Neural crest cell (in vitro differentiated cells): ENCODE data around the gene ELK3. TPM values are rescaled to one million over a fixed set of nuclear protein-coding genes. Genes with fewer than 3 reads are reported as not detected.

ENCODE experiments used
- DNase-seq: peaks from one replicate; pipeline ENCODE4 v3.0.0; 2021; ENCODE audit warnings: low read depth, mixed read lengths, low spot score
- H3K27ac Mint-ChIP-seq: one replicate; pipeline ENCODE4 v1.8.0; 2021; ENCODE audit warnings: mild to moderate bottlenecking, mixed read lengths; ENCODE audit not compliant: unreplicated experiment
- H3K27me3 Mint-ChIP-seq: 2 replicates; pipeline ENCODE4 v1.8.0; 2021; ENCODE audit warnings: low read depth, mild to moderate bottlenecking, mixed read lengths
- H3K36me3 Mint-ChIP-seq: 2 replicates; pipeline ENCODE4 v1.8.0; 2021; ENCODE audit warnings: low read depth, mild to moderate bottlenecking, mixed read lengths
- H3K4me1 Mint-ChIP-seq: 2 replicates; pipeline ENCODE4 v1.8.0; 2021; ENCODE audit warnings: mixed read lengths
- H3K4me3 Mint-ChIP-seq: one replicate; pipeline ENCODE4 v1.8.0; 2021; ENCODE audit warnings: mild to moderate bottlenecking, mixed read lengths
- H3K9me3 Mint-ChIP-seq: 2 replicates; pipeline ENCODE4 v1.8.0; 2021; ENCODE audit warnings: mixed read lengths
- total RNA-seq: library from RNA; stranded (reverse); gene quantifications from 2 replicates; pipeline ENCODE4 v1.2.1, GENCODE V29; 2021
- TF ChIP-seq, protein P1 (sequence below): fragments of 200-600 bp; sonication (generic); conservative IDR thresholded peaks from 2 replicates; pipeline ENCODE4 v1.5.0; 2021; ENCODE audit warnings: antibody characterized with exemption, mild to moderate bottlenecking

The ELK3 gene
- total RNA-seq, 1 donor from 2014 or later, result 19.0 TPM

GRCh38 chr12:96261557-96261956 is 67.4 kb downstream of the ELK3 start:
- Mint-ChIP-seq H3K27me3 (no peaks in the 10 kb centered on the region), H3K27ac (no peak overlapping the region), H3K9me3 (no peaks in the 10 kb centered on the region), H3K36me3 (peaks cover 16% of the 10 kb centered on the region), H3K4me3 (no peak overlapping the region), H3K4me1 (peaks cover 11% of the 10 kb centered on the region)
- DNase-seq, result no peak
- TF ChIP-seq, protein P1, sequence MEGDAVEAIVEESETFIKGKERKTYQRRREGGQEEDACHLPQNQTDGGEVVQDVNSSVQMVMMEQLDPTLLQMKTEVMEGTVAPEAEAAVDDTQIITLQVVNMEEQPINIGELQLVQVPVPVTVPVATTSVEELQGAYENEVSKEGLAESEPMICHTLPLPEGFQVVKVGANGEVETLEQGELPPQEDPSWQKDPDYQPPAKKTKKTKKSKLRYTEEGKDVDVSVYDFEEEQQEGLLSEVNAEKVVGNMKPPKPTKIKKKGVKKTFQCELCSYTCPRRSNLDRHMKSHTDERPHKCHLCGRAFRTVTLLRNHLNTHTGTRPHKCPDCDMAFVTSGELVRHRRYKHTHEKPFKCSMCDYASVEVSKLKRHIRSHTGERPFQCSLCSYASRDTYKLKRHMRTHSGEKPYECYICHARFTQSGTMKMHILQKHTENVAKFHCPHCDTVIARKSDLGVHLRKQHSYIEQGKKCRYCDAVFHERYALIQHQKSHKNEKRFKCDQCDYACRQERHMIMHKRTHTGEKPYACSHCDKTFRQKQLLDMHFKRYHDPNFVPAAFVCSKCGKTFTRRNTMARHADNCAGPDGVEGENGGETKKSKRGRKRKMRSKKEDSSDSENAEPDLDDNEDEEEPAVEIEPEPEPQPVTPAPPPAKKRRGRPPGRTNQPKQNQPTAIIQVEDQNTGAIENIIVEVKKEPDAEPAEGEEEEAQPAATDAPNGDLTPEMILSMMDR, result no peak

- TF ChIP-seq, protein P1, result no peak
- H3K27ac Mint-ChIP-seq, result no peak overlapping the region
- peaks cover 4% of the 10 kb centered on the region for H3K4me1 Mint-ChIP-seq
- no peak for DNase-seq
- H3K27me3 Mint-ChIP-seq, result no peaks in the 10 kb centered on the region
- H3K9me3 Mint-ChIP-seq, result no peaks in the 10 kb centered on the region
- peaks cover 16% of the 10 kb centered on the region for H3K36me3 Mint-ChIP-seq
- H3K4me3 Mint-ChIP-seq, result no peak overlapping the region
Measured at GRCh38 chr12:96263449-96263902, 69.3 kb downstream of the ELK3 start.

- TF ChIP-seq, protein P1, result no peak
- H3K36me3 Mint-ChIP-seq, result peaks cover 20% of the 10 kb centered on the region
- H3K27ac Mint-ChIP-seq, result no peak overlapping the region
Measured at GRCh38 chr12:96265400-96265799, 71.2 kb downstream of the ELK3 start.

GRCh38 chr12:96265836-96266235 is 71.7 kb downstream of the ELK3 start:
- no peak overlapping the region for H3K27ac Mint-ChIP-seq
- DNase-seq, result no peak
- TF ChIP-seq, protein P1, result no peak
- H3K27me3 Mint-ChIP-seq, result no peaks in the 10 kb centered on the region
- no peak overlapping the region for H3K4me3 Mint-ChIP-seq
- no peaks in the 10 kb centered on the region for H3K4me1 Mint-ChIP-seq
- peaks cover 18% of the 10 kb centered on the region for H3K36me3 Mint-ChIP-seq
- no peaks in the 10 kb centered on the region for H3K9me3 Mint-ChIP-seq

More at GRCh38 chr12:96265400-96265799, 71.2 kb downstream of the ELK3 start:
- no peak for DNase-seq
- H3K27me3 Mint-ChIP-seq, result no peaks in the 10 kb centered on the region
- no peaks in the 10 kb centered on the region for H3K9me3 Mint-ChIP-seq
- no peaks in the 10 kb centered on the region for H3K4me1 Mint-ChIP-seq
- H3K4me3 Mint-ChIP-seq, result no peak overlapping the region

GRCh38 chr12:96266238-96266637 is 72.1 kb downstream of the ELK3 start:
- Mint-ChIP-seq H3K4me1 (no peaks in the 10 kb centered on the region), H3K9me3 (no peaks in the 10 kb centered on the region)
- DNase-seq, result no peak

More at GRCh38 chr12:96266238-96266637, 72.1 kb downstream of the ELK3 start:
- TF ChIP-seq, protein P1, result no peak
- Mint-ChIP-seq H3K4me3 (no peak overlapping the region), H3K27ac (no peak overlapping the region), H3K27me3 (no peaks in the 10 kb centered on the region), H3K36me3 (peaks cover 14% of the 10 kb centered on the region)
